H1 (cell line): ENCODE measurements around the gene SESN2. TPM values are rescaled to one million over a fixed set of nuclear protein-coding genes. Genes with fewer than 3 reads are reported as not detected.
A peak's percentile ranks its signal among the peaks of the same experiment; 100 is the strongest.

Experiments used
- BACH1 ChIP-seq: IDR thresholded peaks from 2 replicates; pipeline ENCODE4 v1.6.1; 2012; ENCODE audit warnings: low read length, improper control_type of control experiment
- CEBPB ChIP-seq: IDR thresholded peaks from 2 replicates; pipeline ENCODE4 v1.6.1; 2012; ENCODE audit warnings: low read depth, low read length
- CHD1 ChIP-seq: IDR thresholded peaks from 2 replicates; pipeline ENCODE4 v1.6.1; 2012; ENCODE audit warnings: low read depth, low read length, improper control_type of control experiment
- CHD2 ChIP-seq: IDR thresholded peaks from 2 replicates; pipeline ENCODE4 v1.6.1; 2012; ENCODE audit warnings: low read length, improper control_type of control experiment
- CREB1 ChIP-seq: IDR thresholded peaks from 2 replicates; pipeline ENCODE4 v1.6.1; 2012; ENCODE audit warnings: inconsistent platforms
- CTBP2 ChIP-seq: IDR thresholded peaks from 2 replicates; pipeline ENCODE4 v1.7.0; 2011; ENCODE audit warnings: borderline replicate concordance, mild to moderate bottlenecking, moderate library complexity, mixed read lengths, low read length; ENCODE audit not compliant: insufficient read depth, insufficient read length
- EP300 ChIP-seq, 2 experiments: IDR thresholded peaks; 1 replicate in 1 of 2; 2 replicates in 1 of 2; pipeline ENCODE4 v1.6.1; 2011 to 2012; ENCODE audit warnings: low read depth in 2 of 2, low read length in 2 of 2, mild to moderate bottlenecking in 2 of 2, borderline replicate concordance in 1 of 2, inconsistent platforms in 1 of 2, moderate library complexity in 1 of 2
- GTF2F1 ChIP-seq: IDR thresholded peaks from 2 replicates; pipeline ENCODE4 v1.6.1; 2012; ENCODE audit warnings: low read depth, low read length, improper control_type of control experiment, borderline replicate concordance
- KDM1A ChIP-seq: fragments of 200-600, 300-600 bp; sonication (generic); IDR thresholded peaks from 2 replicates; pipeline ENCODE4 v1.7.1; 2016; ENCODE audit warnings: mild to moderate bottlenecking, low read length, borderline replicate concordance
- POLR2A ChIP-seq, 2 experiments: IDR thresholded peaks; 1 replicate in 1 of 2; 2 replicates in 1 of 2; pipeline ENCODE4 v1.6.1; 2011; ENCODE audit warnings: low read depth in 2 of 2, low read length in 2 of 2, mild to moderate bottlenecking in 2 of 2; ENCODE audit errors: control extremely low read depth in 1 of 2
- POU5F1 ChIP-seq: IDR thresholded peaks from 2 replicates; pipeline ENCODE4 v1.6.1; 2011; ENCODE audit warnings: low read depth, mild to moderate bottlenecking, low read length, moderate library complexity
- RAD21 ChIP-seq, 2 experiments: IDR thresholded peaks in 1 of 2; conservative IDR thresholded peaks in 1 of 2; 2 replicates each; pipeline ENCODE4 v1.6.1; 2011; ENCODE audit warnings: low read depth in 2 of 2, low read length in 2 of 2, improper control_type of control experiment in 1 of 2, inconsistent platforms in 1 of 2, mild to moderate bottlenecking in 1 of 2, moderate library complexity in 1 of 2
- SIRT6 ChIP-seq: IDR thresholded peaks from one replicate; pipeline ENCODE4 v1.7.1; 2012; ENCODE audit warnings: low read length, inconsistent platforms
- SP1 ChIP-seq: IDR thresholded peaks from 2 replicates; pipeline ENCODE4 v1.6.1; 2011; ENCODE audit warnings: low read depth, low read length
- SP4 ChIP-seq: IDR thresholded peaks from 2 replicates; pipeline ENCODE4 v1.6.1; 2012; ENCODE audit warnings: low read length, inconsistent platforms
- TAF1 ChIP-seq: IDR thresholded peaks from 2 replicates; pipeline ENCODE4 v1.6.1; 2011; ENCODE audit warnings: mild to moderate bottlenecking, low read depth, low read length
- TEAD4 ChIP-seq: IDR thresholded peaks from 2 replicates; pipeline ENCODE4 v1.6.1; 2012; ENCODE audit warnings: low read depth, low read length, inconsistent platforms, mixed read lengths
- ZNF274 ChIP-seq: IDR thresholded peaks from 2 replicates; pipeline ENCODE4 v1.7.0; 2012; ENCODE audit warnings: low read length, borderline replicate concordance; ENCODE audit errors: extremely low read depth
- polyA plus RNA-seq, 7 experiments: library from polyadenylated mRNA; depleted of rRNA in 3 of 7; stranded (reverse) in 5 of 7; unstranded in 2 of 7; fragments of >200 nt in 5 of 7; fragments of 200-250 nt in 2 of 7; gene quantifications; 1 replicate in 5 of 7; 2 replicates in 1 of 7; 4 replicates in 1 of 7; pipeline versions ENCODE4 v1.2.1 to v1.2.3, GENCODE V29; 2011 to 2013; ENCODE audit warnings: missing spikeins in 2 of 7, mixed read lengths in 2 of 7
- total RNA-seq: library from RNA; stranded (reverse); fragmentation: NEBNext Ultra II Directional; extraction: Animal tissue kit (Norgen Biotek cat#: 25700); gene quantifications from 2 replicates; pipeline ENCODE4 v1.2.1, GENCODE V29; 2021
- TF ChIP-seq, protein P1 (sequence below): IDR thresholded peaks from 2 replicates; pipeline ENCODE4 v1.6.1; 2011; ENCODE audit warnings: low read depth, mild to moderate bottlenecking, low read length; ENCODE audit not compliant: insufficient read depth
- TF ChIP-seq, protein P2 (sequence below): IDR thresholded peaks from 2 replicates; pipeline ENCODE4 v1.6.1; 2012; ENCODE audit warnings: low read length, inconsistent platforms

The SESN2 gene
- total and polyA plus RNA-seq, 2 of the 8 experiments (the other 6 are each of a cell fraction or from before 2014, with no cell fraction given) = 25.1 to 33.0 TPM

DNA sequence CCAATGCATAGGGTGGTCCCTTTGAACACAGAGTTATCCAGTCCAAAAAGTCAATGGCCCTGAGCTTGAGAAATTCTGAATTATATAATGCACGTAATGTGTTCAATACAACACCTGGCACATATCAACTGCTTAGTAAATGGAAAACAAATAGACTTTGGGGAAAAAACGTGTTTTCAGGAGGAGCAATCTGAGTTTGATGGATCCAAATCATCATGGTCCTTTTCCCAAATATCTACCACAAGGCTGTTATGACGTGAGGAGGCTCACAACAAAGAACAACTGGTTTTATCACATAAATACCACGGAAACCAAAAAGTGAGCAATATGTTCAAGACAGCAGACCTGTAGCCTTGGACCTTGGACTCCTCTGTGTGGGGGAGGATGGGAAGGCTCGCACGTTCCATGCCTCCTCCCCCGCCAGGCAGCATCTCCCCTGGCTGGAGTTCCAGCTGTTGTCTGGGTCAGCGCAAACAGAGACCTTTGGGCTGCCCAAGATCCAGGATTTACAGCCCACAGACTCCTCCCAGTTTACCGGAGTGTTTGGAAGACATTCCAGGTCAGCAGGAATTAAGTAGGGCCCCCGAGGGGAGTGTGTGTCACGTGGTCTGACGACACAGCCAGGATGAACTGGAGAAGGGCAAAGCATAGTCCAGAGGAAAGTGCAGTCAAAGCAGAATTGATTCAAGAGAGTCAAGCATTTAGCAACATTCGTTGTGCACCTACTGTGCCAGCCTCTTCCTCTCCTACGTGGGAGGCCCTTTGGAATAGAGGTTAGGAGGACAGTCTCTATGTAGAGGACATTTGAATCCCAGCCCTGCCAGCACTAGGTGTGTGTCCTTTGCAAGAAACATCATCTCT is 37.3 kb downstream of the SESN2 start (continued):
- TF ChIP-seq EP300 (IDR thresholded peaks at IDR 0.05; ENCODE audit: borderline replicate concordance in 1 of 2, low read depth in 2 of 2, low read length in 2 of 2) = peak in 1 of 2 experiments; percentile 87; a peak in 2 of 3 replicates
- peak; percentile 39 for TF ChIP-seq CTBP2
- no peak; a peak in 1 of 3 replicates for TF ChIP-seq POLR2A (IDR thresholded peaks at IDR 0.05; ENCODE audit: control extremely low read depth in 1 of 2, low read depth in 2 of 2, low read length in 2 of 2)
- TF ChIP-seq CREB1 = no peak; the same call in 1 of the 2 replicates
- no peak for TF ChIP-seq CEBPB
- no peak for TF ChIP-seq SIRT6
- no peak for TF ChIP-seq CHD2
- TF ChIP-seq SP1 = peak; percentile 74
- TF ChIP-seq POU5F1 = no peak
- peak; percentile 64; the same call in 1 of the 2 replicates for TF ChIP-seq TAF1
- no peak for TF ChIP-seq CHD1
- TF ChIP-seq GTF2F1 = no peak
- peak; percentile 89 for TF ChIP-seq TEAD4
- TF ChIP-seq KDM1A = no peak
- TF ChIP-seq RAD21 (IDR thresholded peaks at IDR 0.05 in 1 of 2, conservative IDR thresholded peaks at IDR 0.05 in 1 of 2; ENCODE audit: low read depth in 2 of 2, low read length in 2 of 2) = no peak; a peak in 1 of 4 replicates
- TF ChIP-seq, protein P1, sequence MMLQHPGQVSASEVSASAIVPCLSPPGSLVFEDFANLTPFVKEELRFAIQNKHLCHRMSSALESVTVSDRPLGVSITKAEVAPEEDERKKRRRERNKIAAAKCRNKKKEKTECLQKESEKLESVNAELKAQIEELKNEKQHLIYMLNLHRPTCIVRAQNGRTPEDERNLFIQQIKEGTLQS = 0 out of 2 replicates have a peak, but pooled peaks have one; percentile 43
- no peak for TF ChIP-seq BACH1
- TF ChIP-seq, protein P2, sequence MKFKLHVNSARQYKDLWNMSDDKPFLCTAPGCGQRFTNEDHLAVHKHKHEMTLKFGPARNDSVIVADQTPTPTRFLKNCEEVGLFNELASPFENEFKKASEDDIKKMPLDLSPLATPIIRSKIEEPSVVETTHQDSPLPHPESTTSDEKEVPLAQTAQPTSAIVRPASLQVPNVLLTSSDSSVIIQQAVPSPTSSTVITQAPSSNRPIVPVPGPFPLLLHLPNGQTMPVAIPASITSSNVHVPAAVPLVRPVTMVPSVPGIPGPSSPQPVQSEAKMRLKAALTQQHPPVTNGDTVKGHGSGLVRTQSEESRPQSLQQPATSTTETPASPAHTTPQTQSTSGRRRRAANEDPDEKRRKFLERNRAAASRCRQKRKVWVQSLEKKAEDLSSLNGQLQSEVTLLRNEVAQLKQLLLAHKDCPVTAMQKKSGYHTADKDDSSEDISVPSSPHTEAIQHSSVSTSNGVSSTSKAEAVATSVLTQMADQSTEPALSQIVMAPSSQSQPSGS = no peak
- TF ChIP-seq SP4 = no peak
- TF ChIP-seq ZNF274 = no peak
